Activated T-cell treated with anti-CD3 and anti-CD28 coated beads, Interleukin-2, amount 50 U/mL, for 1 hour (primary cell): ENCODE data around the gene YY1.
A peak's percentile ranks its signal among the peaks of the same experiment; 100 is the strongest.
"Not testable (repeated sequence)": the region's sequence is repeated elsewhere in the genome, so short reads cannot be mapped to it uniquely, and the experiment has no call there.

Experiments used
- DNase-seq: peaks from one replicate; pipeline ENCODE4 v3.0.0-alpha.2; 2020

The YY1 gene

GRCh38 chr14:100285021-100285912 lies 46.3 kb downstream of the YY1 start:
- DNase-seq: peak; percentile 88

DNA sequence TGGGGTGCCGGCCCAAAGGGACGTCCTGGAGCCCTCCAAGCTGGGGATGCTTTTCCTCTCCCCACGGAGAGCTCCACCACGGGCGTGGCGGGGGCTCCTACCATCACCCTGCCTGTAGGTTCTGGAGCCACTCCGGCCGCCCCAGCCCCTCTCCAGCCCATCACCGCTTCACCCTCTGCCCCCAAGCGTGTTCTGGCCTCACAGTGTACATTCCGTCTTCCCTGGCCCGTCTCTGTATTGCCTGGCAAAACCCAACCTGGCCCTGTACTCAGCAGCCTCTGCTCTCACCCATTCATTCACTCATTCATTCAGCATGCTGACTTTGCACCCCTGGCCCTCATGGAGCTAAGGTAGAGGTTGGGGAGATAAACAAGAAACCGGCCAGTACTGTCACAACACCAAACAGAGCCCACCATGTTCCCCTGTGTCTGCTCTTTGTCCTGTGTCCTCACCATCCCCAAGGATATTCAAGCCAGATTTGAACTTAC lies 47.0 kb downstream of the YY1 start:
- DNase-seq: no peak

DNA sequence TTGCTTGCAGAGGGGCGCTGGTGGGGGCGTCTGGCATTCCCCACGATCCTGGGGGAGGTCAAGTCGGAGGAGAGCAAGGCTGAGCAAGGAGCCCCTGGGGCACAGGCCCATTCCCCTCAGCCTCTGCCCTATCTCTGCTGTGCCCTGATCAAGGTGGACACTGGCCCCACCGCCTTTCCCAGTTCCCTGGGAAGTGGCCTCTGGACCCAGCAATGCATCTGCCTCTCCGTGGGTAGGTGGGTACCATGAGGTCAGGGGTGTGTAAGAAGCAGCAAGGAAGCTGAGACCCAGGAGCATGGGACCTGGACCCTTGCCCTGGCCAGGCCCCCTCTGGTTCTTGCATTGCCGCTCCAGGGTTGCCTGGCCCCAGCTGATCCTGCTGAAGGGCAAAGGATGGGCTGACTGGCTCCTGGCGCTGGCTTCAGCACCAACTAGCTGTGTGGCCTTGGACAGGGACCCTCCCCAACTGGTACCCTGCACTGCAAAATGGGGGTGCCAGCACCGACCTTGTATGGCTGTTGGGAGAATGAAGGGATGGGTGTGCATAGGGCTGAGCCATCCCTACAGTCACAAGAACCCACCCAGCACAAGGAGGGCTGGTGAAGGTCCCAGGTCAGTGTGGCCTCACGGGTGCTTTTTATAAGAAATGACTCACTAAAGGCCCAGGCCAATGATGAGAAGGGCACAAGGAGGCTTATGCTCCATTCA lies 47.7 kb downstream of the YY1 start:
- DNase-seq: peak; percentile 16

GRCh38 chr14:100287202-100287997 lies 48.5 kb downstream of the YY1 start:
- DNase-seq: no peak

DNA sequence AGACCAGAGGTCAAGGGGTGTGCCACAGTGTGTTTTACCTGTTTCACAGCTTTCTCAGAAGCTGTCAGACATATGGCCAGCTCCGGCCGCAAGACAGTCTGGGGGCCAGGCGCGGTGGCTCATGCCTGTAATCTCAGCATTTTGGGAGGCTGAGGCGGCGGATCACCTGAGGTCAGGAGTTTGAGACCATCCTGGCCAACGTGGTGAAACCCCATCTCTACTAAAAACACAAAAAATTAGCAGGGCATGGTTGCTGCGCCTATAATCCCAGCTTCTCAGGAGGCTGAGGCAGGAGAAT lies 49.0 kb downstream of the YY1 start:
- DNase-seq: peak; percentile 11

DNA sequence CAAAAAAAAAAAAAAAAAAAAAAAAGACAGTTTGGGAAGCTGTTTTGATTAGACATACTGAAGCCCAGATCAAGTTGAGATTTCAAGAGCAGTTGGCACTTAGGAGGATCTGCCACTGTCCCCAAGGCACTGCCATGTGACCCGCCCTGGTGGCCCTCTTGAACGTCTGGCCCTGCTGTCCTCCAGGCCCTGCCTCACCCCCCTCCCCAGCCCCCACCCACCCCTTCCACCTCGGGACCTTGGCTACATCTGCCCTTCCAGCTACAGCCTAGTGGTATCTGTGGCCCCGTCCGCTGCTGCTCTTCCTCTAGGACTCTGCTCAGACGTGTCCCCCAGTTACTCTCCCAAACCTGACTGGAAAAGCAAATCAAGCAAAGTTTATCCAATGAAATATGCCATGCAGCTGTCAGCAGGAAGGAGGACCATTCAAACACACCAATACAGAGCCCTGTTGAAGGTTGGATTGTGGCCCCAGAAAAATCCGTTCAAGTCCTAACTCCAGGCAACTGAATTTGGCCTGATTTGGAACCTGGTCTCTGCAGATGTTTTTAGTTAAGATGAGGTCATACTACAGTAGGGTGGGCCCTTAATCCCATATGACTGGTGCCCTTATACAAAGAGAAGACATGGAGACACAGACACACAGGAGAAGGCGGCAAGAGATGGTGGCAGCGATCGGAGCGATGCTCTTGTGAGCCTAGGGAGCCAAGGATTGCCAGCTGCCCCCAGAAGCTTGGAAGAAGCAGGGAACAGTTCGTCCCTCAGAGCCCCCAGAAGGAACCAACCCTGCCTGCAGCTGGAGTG lies 49.6 kb downstream of the YY1 start:
- DNase-seq: peak; percentile 9

- peak; percentile 10 for DNase-seq
Measured at GRCh38 chr14:100289916-100290606, 51.1 kb downstream of the YY1 start.

DNA sequence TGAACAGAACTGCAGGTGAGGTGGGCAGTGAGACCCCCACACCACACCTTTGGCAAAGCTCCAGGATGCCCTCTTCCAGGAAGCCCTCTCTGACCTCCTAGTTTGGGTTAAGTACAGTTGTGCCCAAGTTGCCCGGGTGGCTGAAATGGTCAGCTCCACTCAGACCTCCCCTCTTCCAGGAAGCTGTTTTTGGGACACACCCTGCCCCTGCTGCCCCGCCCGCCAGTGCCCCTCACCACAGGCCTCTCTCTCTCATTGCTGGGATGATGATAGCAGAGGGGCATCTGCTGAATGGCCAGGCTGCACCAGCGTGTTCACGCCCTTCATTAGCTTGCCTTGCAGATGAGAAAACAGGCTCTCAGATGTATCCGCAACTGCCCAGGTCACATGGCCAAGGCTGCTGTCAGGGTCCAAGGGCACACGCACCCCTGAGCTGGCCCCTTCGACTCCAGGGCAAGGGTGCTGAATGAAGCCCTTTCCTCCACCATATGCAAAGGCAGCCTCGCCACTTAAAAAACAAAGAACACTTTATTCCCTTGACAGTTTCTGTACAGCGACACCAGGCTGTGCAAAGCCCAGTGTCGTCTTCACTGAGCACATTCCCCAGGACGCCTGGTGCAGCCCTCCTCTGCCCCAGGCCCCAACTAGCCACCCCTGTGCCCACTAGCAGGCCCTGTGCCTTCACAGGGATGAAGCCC lies 51.8 kb downstream of the YY1 start:
- peak; percentile 5 for DNase-seq

DNA sequence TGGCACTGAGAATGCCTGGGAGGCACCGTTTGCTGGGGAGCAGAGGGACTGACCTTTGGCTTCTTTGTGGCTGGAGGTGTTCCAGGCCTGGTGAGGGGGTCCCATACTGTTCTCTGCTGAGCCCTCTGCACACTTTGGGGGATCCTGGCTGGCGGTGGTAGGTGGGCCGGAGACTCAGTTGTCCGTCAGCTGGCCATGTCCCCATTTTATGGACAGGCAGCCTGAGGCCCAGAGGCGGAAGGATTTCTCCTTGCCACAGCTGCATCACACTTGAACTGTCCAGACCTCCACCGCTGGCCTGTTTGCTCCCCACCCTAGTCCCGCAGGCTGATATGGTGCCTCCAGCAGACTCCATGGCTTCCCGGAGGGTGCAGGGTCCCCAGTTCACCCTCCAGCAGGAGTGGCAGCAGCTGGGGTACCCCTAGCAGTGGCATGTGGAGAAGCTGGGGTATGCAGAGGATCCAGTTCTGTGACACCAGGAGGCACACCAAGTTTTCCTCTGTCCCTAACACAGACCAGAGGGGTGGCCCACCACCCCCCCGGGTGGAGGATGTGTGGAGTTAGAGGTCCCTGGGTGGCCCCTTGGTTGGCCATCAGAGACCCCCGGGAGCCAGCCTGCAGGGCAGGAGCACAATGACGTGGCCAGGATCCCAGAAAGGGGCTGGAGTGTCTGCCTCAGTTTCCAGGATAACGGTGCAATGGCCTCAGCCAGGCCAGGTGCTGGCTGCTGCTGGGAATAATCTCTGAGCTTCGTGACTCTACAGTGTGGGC lies 52.5 kb downstream of the YY1 start:
- peak; percentile 14 for DNase-seq

DNA sequence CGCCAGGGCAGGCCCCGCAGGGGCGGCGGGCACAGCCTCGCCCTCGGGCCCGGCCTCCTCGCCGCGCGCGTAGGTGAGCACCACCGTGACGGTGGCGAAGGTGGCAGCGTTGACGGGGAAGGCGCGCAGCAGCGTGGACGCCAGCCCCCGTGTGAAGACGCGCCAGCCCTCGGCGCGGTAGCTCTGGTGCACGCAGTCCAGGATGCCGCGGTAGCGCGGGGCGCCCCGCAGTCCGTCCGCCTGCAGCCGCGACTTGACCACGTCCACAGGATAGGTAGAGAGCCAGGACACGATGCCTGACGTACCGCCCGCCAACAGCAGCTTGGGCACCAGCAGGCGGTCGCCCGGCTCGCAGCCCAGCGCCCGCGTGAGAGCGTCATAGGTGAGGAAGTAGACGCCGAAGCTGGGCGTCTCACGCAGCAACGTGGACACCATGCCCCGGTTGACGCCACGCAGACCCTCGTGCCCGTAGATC lies 53.4 kb downstream of the YY1 start:
- peak; percentile 6 for DNase-seq

DNA sequence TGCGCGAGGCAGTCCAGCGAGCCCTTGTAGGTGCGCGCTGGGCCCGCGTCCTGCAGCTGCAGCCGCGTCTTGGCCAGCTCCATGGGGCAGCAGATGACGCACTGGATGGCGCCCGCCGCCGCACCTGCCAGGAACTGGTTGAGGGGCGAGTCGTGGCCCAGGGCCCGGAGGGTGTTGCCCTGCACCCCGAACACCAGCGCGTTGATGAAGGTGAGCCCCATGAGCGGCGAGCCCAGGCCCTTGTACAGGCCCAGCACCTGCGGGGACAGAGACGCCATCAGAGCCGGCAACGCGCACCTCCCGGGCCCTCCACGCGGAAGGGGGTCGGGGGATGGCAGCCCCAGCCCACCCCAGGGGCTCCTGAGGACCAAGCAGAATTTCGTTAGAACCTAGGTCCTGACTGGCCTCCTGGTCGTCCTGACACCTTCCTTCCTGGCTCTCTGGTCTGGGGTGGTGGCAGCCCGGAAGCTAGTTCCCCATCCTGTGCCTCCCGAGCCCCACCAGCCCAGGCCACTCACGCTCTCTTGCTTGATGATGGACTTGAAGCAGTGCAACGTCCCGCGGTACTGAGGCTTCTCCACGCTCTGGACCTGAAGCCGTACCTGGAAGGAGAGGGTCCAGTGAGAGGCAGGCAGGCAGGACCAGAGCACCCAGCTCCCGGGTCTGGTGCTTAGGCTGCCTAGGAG lies 54.0 kb downstream of the YY1 start:
- DNase-seq: peak; percentile 9

- peak; percentile 8 for DNase-seq
Measured at GRCh38 chr14:100293497-100294212, 54.7 kb downstream of the YY1 start.

- DNase-seq: peak; percentile 2
Measured at GRCh38 chr14:100294213-100294962, 55.4 kb downstream of the YY1 start.

DNA sequence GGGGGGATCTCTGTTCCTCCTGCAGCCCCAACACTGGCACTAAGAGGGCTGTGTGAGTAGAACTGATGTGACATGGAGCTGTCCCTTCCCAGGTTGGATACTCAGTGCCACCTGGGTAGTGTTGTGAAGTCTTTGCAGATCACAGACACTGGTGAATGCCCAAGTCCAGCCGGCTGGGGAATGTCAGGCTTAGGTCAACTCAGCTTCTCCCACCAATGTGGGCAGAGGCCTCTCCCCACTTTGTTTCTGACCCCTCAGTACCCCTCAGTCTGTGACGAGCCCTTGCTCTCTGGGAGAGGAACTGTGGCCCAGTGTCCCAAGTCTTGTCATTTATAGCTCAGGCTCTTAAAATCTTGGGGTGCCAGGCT lies 56.0 kb downstream of the YY1 start:
- DNase-seq: no peak

- no peak for DNase-seq
Measured at GRCh38 chr14:100295376-100296105, 56.6 kb downstream of the YY1 start.

GRCh38 chr14:100296106-100296651 lies 57.2 kb downstream of the YY1 start:
- DNase-seq: no peak

DNA sequence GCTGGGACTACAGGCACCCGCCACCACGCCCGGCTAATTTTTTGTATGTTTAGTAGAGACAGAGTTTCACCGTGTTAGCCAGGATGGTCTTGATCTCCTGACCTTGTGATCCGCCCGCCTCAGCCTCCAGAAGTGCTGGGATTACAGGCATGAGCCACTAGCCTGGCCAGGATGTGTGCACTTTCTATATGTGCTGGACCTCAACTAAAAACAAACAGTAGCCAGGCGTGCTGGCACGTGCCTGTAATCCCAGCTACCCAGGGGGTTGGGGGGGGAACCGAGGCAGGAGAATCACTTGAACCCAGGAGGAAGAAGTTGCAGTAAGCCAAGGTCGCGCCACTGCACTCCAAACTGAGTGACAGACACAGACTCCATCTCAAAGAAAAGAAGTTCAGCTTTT lies 57.8 kb downstream of the YY1 start:
- not testable (repeated sequence) for DNase-seq
